ENCODE results near the gene KLHL6. TPM values are rescaled to one million over a fixed set of nuclear protein-coding genes. Genes with fewer than 3 reads are reported as not detected.
A peak's percentile ranks its signal among the peaks of the same experiment; 100 is the strongest.

KLHL6 gene
- total RNA-seq, 1 experiment from 2014 or later: 0.11 TPM

GRCh38 chr3:183551930-183552329 lies 3.6 kb downstream of the KLHL6 start (continued):
- TF ChIP-seq ZNF425 (CRISPR knock-in tag; conservative IDR thresholded peaks at IDR 0.05): no peak
- TF ChIP-seq SOX15 (CRISPR knock-in tag; IDR thresholded peaks at IDR 0.05): no peak

- Mint-ChIP-seq H3K36me3 (no peaks in the 10 kb centered on the region), H3K4me1 (peaks cover 36% of the 10 kb centered on the region), H3K4me3 (no peak overlapping the region), H3K27ac (peak overlapping the region; percentile 82), H3K27me3 (ENCODE audit: low read depth) (peaks cover 21% of the 10 kb centered on the region), H3K9me3 (no peaks in the 10 kb centered on the region)
- DNase-seq (ENCODE audit: low spot score) (peak; percentile 30), ATAC-seq (peak; percentile 53)
- ChIA-PET POLR2A (no interaction called here), CTCF (interaction anchor here (1.3 to 1.6 kb wide), 2 partner anchors 12 to 68 kb away, joined by 3 to 5 read pairs; no protein-coding TSS in a partner anchor)
- no peak for TF ChIP-seq PRDM15 (CRISPR knock-in tag; IDR thresholded peaks at IDR 0.05)
Observed at GRCh38 chr3:183548262-183548769, 7.2 kb downstream of the KLHL6 start.

GRCh38 chr3:183546625-183547024 lies 8.9 kb downstream of the KLHL6 start:
- H3K9me3 Mint-ChIP-seq: no peaks in the 10 kb centered on the region
- no peak overlapping the region for H3K4me3 Mint-ChIP-seq
- H3K4me1 Mint-ChIP-seq: peaks cover 29% of the 10 kb centered on the region
- no peaks in the 10 kb centered on the region for H3K36me3 Mint-ChIP-seq
- TF ChIP-seq FOXK1 (CRISPR knock-in tag; IDR thresholded peaks at IDR 0.05) (no peak), MAX (CRISPR knock-in tag; IDR thresholded peaks at IDR 0.05) (no peak), OVOL2 (CRISPR knock-in tag; IDR thresholded peaks at IDR 0.05; ENCODE audit: borderline replicate concordance) (no peak), CTCF (IDR thresholded peaks at IDR 0.05) (no peak), NR1H2 (CRISPR knock-in tag; IDR thresholded peaks at IDR 0.05) (no peak), ATF2 (CRISPR knock-in tag; IDR thresholded peaks at IDR 0.05; ENCODE audit: borderline replicate concordance, low read depth) (no peak)
- ATAC-seq: no peak
- DNase-seq (ENCODE audit: low spot score): no peak
- peaks cover 37% of the 10 kb centered on the region for H3K27me3 Mint-ChIP-seq (ENCODE audit: low read depth)
- POLR2A ChIA-PET: no interaction called here
- CTCF ChIA-PET: no interaction called here
- no peak overlapping the region for H3K27ac Mint-ChIP-seq

- no peak for DNase-seq (ENCODE audit: low spot score)
- ChIA-PET POLR2A (no interaction called here), CTCF (no interaction called here)
- ATAC-seq: no peak
- H3K27ac Mint-ChIP-seq: no peak overlapping the region
- peaks cover 29% of the 10 kb centered on the region for H3K4me1 Mint-ChIP-seq
- no peaks in the 10 kb centered on the region for H3K9me3 Mint-ChIP-seq
- H3K27me3 Mint-ChIP-seq (ENCODE audit: low read depth): peaks cover 47% of the 10 kb centered on the region
- H3K36me3 Mint-ChIP-seq: no peaks in the 10 kb centered on the region
- no peak overlapping the region for H3K4me3 Mint-ChIP-seq
- TF ChIP-seq RORB (CRISPR knock-in tag; IDR thresholded peaks at IDR 0.05): no peak
- no peak for TF ChIP-seq NR3C1 (CRISPR knock-in tag; conservative IDR thresholded peaks at IDR 0.05; ENCODE audit: low read depth)
- TF ChIP-seq ATF3 (CRISPR knock-in tag; conservative IDR thresholded peaks at IDR 0.05): no peak
- no peak for TF ChIP-seq ZNF263 (CRISPR knock-in tag; IDR thresholded peaks at IDR 0.05; ENCODE audit: low read depth)
- no peak for TF ChIP-seq ATF2 (CRISPR knock-in tag; IDR thresholded peaks at IDR 0.05; ENCODE audit: borderline replicate concordance, low read depth)
- TF ChIP-seq GABPB1 (CRISPR knock-in tag; IDR thresholded peaks at IDR 0.05): no peak
- no peak for TF ChIP-seq CTCF (IDR thresholded peaks at IDR 0.05)
- no peak for TF ChIP-seq ZNF317 (CRISPR knock-in tag; IDR thresholded peaks at IDR 0.05; ENCODE audit: borderline replicate concordance, low read depth)
Observed at GRCh38 chr3:183545708-183546107, 9.8 kb downstream of the KLHL6 start.
